Activated T-cell treated with anti-CD3 and anti-CD28 coated beads for 48 hours (primary cell): ENCODE data around the gene PIANP.
A peak's percentile ranks its signal among the peaks of the same experiment; 100 is the strongest.

Source experiments
- DNase-seq: peaks from one replicate; pipeline ENCODE4 v3.0.0-alpha.2; 2020; ENCODE audit warnings: low read depth

Gene PIANP

DNA sequence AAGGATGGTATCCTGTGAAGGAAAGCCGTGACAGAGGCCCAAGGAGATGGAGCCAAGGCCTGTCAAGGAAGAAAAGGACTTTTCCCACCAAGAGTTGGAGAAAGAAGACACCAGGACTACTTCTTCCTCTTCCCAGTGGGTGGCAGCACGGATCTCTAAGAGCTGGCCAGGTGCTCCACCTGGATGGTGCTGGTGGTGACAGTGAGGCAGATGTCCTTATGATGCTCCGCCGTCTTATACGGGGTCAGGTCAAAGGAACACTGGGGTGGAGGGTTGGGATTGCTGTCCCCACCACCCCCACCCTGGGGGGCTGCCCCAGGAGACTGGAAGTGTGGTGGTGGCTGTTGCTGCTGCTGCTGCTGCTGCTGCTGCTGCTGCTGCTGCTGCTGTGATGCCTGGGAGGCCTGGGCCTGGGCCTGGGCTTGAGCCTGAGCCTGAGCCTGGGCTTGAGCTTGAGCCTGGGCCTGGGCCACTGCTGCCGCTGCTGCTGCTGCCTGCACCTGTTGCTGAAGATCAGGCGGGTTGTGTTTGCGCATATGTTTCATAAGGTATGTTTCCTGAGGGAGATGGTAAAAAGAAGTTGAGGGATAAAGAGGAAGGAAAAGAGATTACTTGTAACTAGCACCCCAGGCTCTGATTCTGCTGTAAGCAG is 32.9 kb downstream of the PIANP start:
- DNase-seq: no peak

- no peak for DNase-seq
Measured at GRCh38 chr12:6666211-6666610, 34.4 kb downstream of the PIANP start.

DNA sequence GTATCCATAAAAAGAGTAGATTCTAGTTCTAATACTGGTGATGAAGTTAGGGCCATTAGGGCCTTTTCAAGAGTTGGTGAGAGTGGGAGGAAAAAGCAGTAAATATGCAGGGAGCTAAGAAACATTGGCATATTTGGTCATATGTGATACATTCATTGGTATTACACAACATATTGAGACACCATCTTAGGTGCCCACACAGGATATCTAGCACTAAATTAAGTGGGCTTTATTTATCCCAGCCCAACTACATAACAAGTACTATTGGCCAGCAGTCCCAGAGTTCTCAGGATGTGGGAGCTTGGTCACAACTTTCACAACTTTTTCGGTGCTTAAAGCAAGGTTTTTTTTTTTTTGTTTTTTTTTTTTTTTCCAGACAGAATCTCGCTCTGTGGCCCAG is 35.7 kb downstream of the PIANP start:
- no peak for DNase-seq

DNA sequence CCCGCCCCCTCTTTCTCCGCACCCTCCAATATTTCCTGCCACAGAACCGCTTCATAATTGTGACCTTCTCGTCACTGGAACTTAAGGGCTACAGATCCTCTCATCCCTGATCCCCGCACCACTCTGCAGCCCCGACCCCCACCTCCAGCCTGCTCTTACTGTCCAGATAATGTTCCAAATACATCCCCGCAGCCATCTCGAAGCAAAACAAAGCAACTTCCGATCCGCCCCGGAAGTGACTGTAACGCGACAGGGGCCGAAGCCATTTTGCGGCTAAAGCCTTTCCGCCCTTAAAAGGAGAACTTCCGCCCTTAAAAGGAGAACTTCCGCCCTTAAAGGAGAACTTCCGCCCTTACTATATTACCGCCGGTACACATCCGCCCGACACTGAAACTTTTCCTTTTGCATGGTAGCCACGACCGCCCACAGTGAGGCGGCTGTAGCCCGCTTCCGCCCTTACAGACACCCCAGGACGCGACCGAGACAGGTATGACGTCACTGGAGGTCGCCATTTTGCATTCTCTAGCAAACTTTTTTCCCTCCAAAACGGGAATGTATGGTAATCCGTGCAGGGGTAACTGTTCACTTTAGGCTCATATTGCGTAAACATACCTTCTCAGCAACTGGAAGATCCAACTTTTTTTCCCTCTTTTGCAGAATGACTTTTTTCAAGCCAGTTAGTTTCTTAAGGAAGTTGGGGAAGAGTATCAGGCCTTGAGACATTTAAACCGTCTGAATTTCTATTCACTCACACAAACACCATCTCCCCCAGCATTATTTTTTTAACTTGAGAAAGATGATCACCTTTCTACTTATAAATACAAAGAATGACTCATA is 37.5 kb downstream of the PIANP start, which contains the start of gene ING4:
Gene ING4 (minus strand): TSS at position 214 of the 837 bp plus-strand sequence. CDS start 18 bp downstream, at position 196.
- peak; percentile 89 for DNase-seq

- no peak for DNase-seq
Measured at GRCh38 chr12:6662602-6662905, 38.1 kb downstream of the PIANP start.

DNA sequence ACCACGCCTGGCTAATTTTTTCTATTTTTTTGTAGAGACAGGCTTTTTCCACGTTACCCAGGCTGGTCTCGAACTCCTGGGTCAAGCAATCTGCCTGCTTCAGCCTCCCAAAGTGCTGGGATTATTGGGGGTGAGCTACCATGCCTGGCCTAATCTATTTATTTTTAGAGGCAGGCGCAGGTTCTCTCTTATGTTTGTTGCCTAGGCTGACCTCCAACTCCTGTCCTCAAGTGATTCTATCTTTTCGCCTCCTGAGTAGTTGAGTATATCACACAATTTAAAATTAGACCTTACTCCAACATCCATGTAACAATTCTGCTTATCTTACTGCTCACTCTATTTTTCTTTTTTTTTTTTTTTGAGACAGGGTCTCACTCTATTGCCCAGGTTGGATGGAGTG is 46.6 kb downstream of the PIANP start:
- DNase-seq: no peak

DNA sequence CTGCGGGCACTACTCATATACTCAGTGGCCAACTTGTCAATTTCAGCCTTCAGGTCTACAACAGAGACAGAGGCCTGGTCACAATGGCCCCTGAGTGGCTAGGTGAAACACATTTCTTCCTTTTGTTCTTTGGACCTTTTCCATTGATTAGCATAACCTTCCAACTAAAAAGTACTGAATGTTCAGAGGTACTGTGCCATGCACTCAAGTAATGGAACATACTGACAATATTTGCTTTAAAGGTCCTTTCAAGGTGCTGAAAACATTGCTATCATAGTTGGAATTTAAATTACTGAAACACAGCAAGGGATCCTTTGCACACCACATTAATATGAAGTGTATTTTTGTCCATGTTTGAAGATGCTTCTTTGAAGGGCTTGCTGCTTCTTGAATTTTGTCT is 47.3 kb downstream of the PIANP start:
- no peak for DNase-seq

DNA sequence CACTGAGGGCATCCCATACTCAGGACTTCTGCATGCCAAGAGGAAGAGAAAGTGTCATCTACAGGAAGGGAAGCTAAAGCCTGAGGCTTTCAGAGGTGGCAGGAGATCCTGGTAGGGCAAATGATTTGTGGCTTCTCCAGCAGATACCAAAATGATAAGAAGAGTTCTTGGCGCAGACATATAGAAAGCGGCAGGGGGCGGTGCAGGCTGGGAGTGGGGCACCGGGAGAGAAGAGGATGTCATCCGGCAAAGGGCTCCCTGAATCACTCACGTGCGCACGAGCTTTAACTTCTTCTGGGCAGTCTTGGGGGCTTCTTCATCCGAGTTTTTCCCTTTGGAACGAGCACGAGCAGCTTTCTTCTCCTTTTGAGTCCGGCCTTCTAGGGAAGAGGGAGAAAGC is 48.2 kb downstream of the PIANP start:
- DNase-seq: no peak

GRCh38 chr12:6650832-6651231 is 49.8 kb downstream of the PIANP start:
- no peak for DNase-seq

GRCh38 chr12:6647083-6647604 is 53.5 kb downstream of the PIANP start, which contains the start of gene ACRBP:
Gene ACRBP, minus strand, starts transcription at chr12:6647432. Its CDS starts 66 bp downstream, at chr12:6647366.
- DNase-seq: no peak

DNA sequence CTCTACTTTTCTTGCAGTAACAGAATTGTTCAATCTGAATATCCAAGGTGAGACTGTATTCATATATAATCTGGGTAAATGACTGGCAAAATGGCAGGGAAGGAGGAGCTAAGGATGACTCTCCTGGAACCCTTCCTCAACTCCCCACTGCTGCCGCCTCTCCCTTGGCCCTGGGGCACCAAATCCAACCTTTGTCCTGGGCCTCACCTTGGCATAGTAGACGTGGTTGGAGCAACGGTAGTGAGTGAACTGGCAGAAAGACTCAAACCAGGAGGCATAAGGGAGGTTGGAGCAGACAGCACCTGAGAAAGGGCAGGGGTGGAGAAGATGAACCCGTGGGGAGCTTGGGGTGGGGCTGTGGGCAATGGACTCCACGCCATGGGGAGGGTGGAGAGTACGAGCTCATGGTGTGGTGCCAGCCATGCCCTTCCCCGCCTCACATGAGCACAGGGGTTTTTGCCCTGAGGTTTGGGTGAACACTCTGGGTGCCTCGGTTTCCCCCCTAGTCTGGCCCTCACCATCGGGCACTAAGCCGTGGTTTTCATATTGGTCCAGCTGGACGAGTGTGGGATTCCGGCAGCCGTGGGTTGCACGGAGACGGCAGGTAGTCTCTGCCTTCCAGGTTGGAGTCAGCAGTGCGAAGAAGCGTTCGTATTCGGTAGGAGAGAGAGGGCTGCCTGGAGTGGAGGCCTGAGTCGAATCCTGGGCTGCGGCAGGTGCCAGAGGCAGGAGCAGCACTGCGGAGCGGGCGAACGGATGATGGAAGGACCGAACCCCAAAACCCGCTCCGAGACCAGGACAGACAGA is 54.1 kb downstream of the PIANP start:
- DNase-seq: no peak

- no peak for DNase-seq
Measured at GRCh38 chr12:6644903-6645302, 55.7 kb downstream of the PIANP start.

GRCh38 chr12:6644257-6644596 is 56.4 kb downstream of the PIANP start:
- no peak for DNase-seq
